Hepatocyte (in vitro differentiated cells): ENCODE data around the gene ZNF628.

ENCODE experiments used
- EZH2 ChIP-seq: fragments of 200-600 bp; sonication (generic); IDR thresholded peaks from 2 replicates; pipeline ENCODE4 v1.6.1; 2016; ENCODE audit warnings: antibody characterized with exemption, mild to moderate bottlenecking, borderline replicate concordance
- TF ChIP-seq, protein P1 (sequence below): fragments of 200-600 bp; sonication (generic); IDR thresholded peaks from 2 replicates; pipeline ENCODE4 v1.5.1; 2016; ENCODE audit warnings: antibody characterized with exemption, mild to moderate bottlenecking; ENCODE audit not compliant: poor library complexity

DNA sequence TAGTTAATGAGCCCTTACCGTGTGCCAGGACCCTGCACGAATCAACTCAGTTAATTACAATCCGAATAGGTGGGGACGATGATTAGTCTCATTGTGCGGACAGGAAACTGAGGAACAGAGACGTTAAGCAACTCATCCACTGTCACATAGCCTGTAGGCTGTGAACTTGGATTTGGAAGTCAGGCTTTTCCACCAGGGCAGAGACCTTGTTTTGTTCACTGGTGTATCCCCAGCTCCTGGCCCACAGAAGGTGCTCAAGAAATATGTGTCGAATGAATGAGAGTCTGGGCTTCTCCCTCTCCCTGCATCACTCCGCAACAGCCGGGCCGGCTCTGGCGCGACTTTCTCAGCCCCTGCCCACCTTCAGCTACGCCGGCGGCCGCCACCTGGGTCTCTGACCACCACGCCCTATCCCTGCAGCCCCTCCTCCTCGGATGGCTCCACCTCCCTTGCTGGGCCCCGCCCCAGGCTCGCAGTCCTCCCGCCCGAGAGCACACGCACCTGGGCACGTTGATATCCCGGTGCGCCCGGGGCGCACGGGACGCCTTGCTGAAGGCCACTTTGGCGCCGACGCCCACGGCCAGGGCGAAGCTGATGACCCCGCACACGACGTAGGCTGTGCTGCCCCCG, 34.6 kb upstream of the ZNF628 start:
- TF ChIP-seq, protein P1, sequence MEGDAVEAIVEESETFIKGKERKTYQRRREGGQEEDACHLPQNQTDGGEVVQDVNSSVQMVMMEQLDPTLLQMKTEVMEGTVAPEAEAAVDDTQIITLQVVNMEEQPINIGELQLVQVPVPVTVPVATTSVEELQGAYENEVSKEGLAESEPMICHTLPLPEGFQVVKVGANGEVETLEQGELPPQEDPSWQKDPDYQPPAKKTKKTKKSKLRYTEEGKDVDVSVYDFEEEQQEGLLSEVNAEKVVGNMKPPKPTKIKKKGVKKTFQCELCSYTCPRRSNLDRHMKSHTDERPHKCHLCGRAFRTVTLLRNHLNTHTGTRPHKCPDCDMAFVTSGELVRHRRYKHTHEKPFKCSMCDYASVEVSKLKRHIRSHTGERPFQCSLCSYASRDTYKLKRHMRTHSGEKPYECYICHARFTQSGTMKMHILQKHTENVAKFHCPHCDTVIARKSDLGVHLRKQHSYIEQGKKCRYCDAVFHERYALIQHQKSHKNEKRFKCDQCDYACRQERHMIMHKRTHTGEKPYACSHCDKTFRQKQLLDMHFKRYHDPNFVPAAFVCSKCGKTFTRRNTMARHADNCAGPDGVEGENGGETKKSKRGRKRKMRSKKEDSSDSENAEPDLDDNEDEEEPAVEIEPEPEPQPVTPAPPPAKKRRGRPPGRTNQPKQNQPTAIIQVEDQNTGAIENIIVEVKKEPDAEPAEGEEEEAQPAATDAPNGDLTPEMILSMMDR: no peak
- TF ChIP-seq EZH2: peak; percentile 93
